Esophagus squamous epithelium (tissue), 5 donors: ENCODE measurements around the gene PSME2. TPM values are rescaled to one million over a fixed set of nuclear protein-coding genes. Genes with fewer than 3 reads are reported as not detected.

Experiments used
- DNase-seq: peaks from one replicate; lab custom pipeline; 2025; lab: John Stamatoyannopoulos, UW
- H3K27ac ChIP-seq, 4 donors: fragments of 200-600 bp; sonication (generic); one replicate each; pipeline ENCODE4 v1.5.1; 2016 to 2019; ENCODE audit warnings: mild to moderate bottlenecking in 1 of 4
- H3K27me3 ChIP-seq, 4 donors: fragments of 200-600 bp; sonication (generic); 1 replicate in 3 of 4; 2 replicates in 1 of 4; pipeline versions ENCODE4 v1.5.1 to v1.6.0; 2017 to 2021; ENCODE audit warnings: antibody characterized with exemption in 1 of 4
- H3K36me3 ChIP-seq, 3 donors: fragments of 200-600 bp; sonication (generic); one replicate each; pipeline ENCODE4 v1.5.1; 2016 to 2019
- H3K4me1 ChIP-seq, 3 donors: fragments of 200-600 bp; sonication (generic); one replicate each; pipeline ENCODE4 v1.5.1; 2017 to 2019
- H3K4me3 ChIP-seq, 4 donors: fragments of 200-600 bp; sonication (generic); 1 replicate in 3 of 4; 2 replicates in 1 of 4; pipeline ENCODE4 v1.5.1; 2016 to 2019; ENCODE audit warnings: mild to moderate bottlenecking in 2 of 4, moderate library complexity in 1 of 4
- H3K9me3 ChIP-seq, 3 donors: fragments of 200-600 bp; sonication (generic); one replicate each; pipeline ENCODE4 v1.5.1; 2016 to 2019
- CTCF ChIP-seq, 6 experiments: fragments of 450-650 bp in 4 of 6; fragments of 200-600 bp in 2 of 6; sonication (generic) in 2 of 6; IDR thresholded peaks; one replicate each; pipeline ENCODE4 v1.5.1; 2016 to 2019; ENCODE audit warnings: antibody characterized with exemption in 6 of 6, mild to moderate bottlenecking in 4 of 6, moderate library complexity in 4 of 6
- POLR2A ChIP-seq, 4 donors: fragments of 450-650 bp; IDR thresholded peaks; one replicate each; pipeline ENCODE4 v1.6.1; 2017; ENCODE audit warnings: antibody characterized with exemption in 4 of 4, mild to moderate bottlenecking in 4 of 4, moderate library complexity in 3 of 4
- WGBS, 2 donors: methylation state at CpG; one replicate each; pipeline ENCODE4 v1.1.5; 2018; 5-methylcytosine and 5-hydroxymethylcytosine counted together
- intact Hi-C: fragments of 100-400 bp; cut with DNase I; formaldehyde crosslinking; loops from one replicate; pipeline ENCODE4 v1.15.0; 2022
- total RNA-seq, 4 donors: library from RNA; depleted of rRNA; stranded (reverse); fragments of >200 nt; gene quantifications; one replicate each; pipeline ENCODE4 v1.1.0, GENCODE V29; 2016
- donor health status: DM: yes; HTN: yes; CAD: no.

Gene PSME2
- total RNA-seq, 4 donors from 2014 or later, result 44.4 to 110 (median 77.2) TPM

GRCh38 chr14:24150567-24150966 is 4.2 kb upstream of the PSME2 start:
- WGBS, 2 donors, result 67 to 72% methylated on average over 1 to 2 of the region's 9 CpGs
- Histone ChIP-seq H3K9me3 (no peaks in the 10 kb centered on the region), H3K27me3 (no peaks in the 10 kb centered on the region), H3K4me3 (no peak overlapping the region), H3K4me1 (peaks cover 13 to 35% (median 14%) of the 10 kb centered on the region in 3 donors), H3K36me3 (peaks cover 28 to 73% (median 36%) of the 10 kb centered on the region in 3 donors), H3K27ac (no peak overlapping the region)
- DNase-seq, result no peak
- no peak for TF ChIP-seq CTCF (IDR thresholded peaks at IDR 0.05)
- no peak for TF ChIP-seq POLR2A (IDR thresholded peaks at IDR 0.05)
- intact Hi-C loops, result no loop called here

GRCh38 chr14:24150061-24150460 is 3.7 kb upstream of the PSME2 start:
- 90 to 100% methylated on average over 2 to 7 of the region's 9 CpGs for whole genome bisulfite sequencing, 2 donors
- Histone ChIP-seq H3K27ac (no peak overlapping the region), H3K36me3 (peaks cover 23 to 68% (median 31%) of the 10 kb centered on the region in 3 donors), H3K27me3 (no peaks in the 10 kb centered on the region), H3K4me3 (no peak overlapping the region), H3K9me3 (no peaks in the 10 kb centered on the region), H3K4me1 (peaks cover 18 to 40% (median 19%) of the 10 kb centered on the region in 3 donors)
- no peak for TF ChIP-seq CTCF (IDR thresholded peaks at IDR 0.05)
- intact Hi-C loops, result no loop called here
- no peak for DNase-seq

- DNase-seq, result no peak
- intact Hi-C loops, result no loop called here
- Histone ChIP-seq H3K4me3 (no peak overlapping the region), H3K27ac (no peak overlapping the region), H3K36me3 (peaks cover 16 to 62% (median 28%) of the 10 kb centered on the region in 3 donors), H3K27me3 (no peaks in the 10 kb centered on the region), H3K4me1 (peaks cover 23 to 47% (median 23%) of the 10 kb centered on the region in 3 donors), H3K9me3 (no peaks in the 10 kb centered on the region)
- no peak for TF ChIP-seq CTCF (IDR thresholded peaks at IDR 0.05)
- no peak for TF ChIP-seq POLR2A (IDR thresholded peaks at IDR 0.05)
- WGBS, 2 donors, result 80 to 94% methylated on average over 3 of the region's 3 CpGs
Observed at GRCh38 chr14:24149302-24149969, 3.0 kb upstream of the PSME2 start.

- Histone ChIP-seq H3K4me1 (peaks cover 23 to 55% (median 23%) of the 10 kb centered on the region in 3 donors), H3K27me3 (no peaks in the 10 kb centered on the region), H3K36me3 (peaks cover 16 to 60% (median 28%) of the 10 kb centered on the region in 3 donors), H3K9me3 (no peaks in the 10 kb centered on the region), H3K4me3 (peak overlapping the region; percentile 80 to 97 (median 82)), H3K27ac (peak overlapping the region; percentile 92 to 98 (median 94))
- DNase-seq, result no peak
- intact Hi-C loops, result no loop called here
- 19 to 29% methylated on average over 4 to 5 of the region's 29 CpGs for WGBS, 2 donors
- no peak for TF ChIP-seq CTCF (IDR thresholded peaks at IDR 0.05)
- no peak for TF ChIP-seq POLR2A (IDR thresholded peaks at IDR 0.05)
Observed at GRCh38 chr14:24147761-24148428, 1.5 kb upstream of the PSME2 start.
